Suprapubic skin (tissue), 3 donors: ENCODE data around the gene GSTT2B.

ENCODE experiments used
- CTCF ChIP-seq, 2 donors: fragments of 200-600 bp in 1 of 2; fragments of 450-650 bp in 1 of 2; sonication (generic) in 1 of 2; IDR thresholded peaks; one replicate each; pipeline ENCODE4 v1.5.1; 2016 to 2019; ENCODE audit warnings: antibody characterized with exemption in 2 of 2, mild to moderate bottlenecking in 1 of 2, moderate library complexity in 1 of 2
- POLR2AphosphoS5 ChIP-seq, 3 donors: sonication (generic); formaldehyde crosslinking; IDR thresholded peaks; one replicate each; pipeline ENCODE4 v1.6.1; 2017; ENCODE audit warnings: antibody characterized with exemption in 3 of 3

- no peak for TF ChIP-seq CTCF (IDR thresholded peaks at IDR 0.05)
- no peak for TF ChIP-seq POLR2AphosphoS5 (IDR thresholded peaks at IDR 0.05)
Observed at GRCh38 chr22:23913306-23913660, 47.7 kb downstream of the GSTT2B start.
